SIG-M5 (cell line): Measurements from ENCODE around the gene SLC35F6.
"Not testable (repeated sequence)": the region's sequence is repeated elsewhere in the genome, so short reads cannot be mapped to it uniquely, and the experiment has no call there.

Experiments used
- DNase-seq: peaks from one replicate; lab custom pipeline; 2025; lab: John Stamatoyannopoulos, UW

The SLC35F6 gene

GRCh38 chr2:26756337-26756736 is 7.7 kb upstream of the SLC35F6 start:
- no peak for DNase-seq

GRCh38 chr2:26757873-26758789 is 6.0 kb upstream of the SLC35F6 start:
- no peak for DNase-seq

GRCh38 chr2:26758790-26759321 is 5.2 kb upstream of the SLC35F6 start:
- no peak for DNase-seq

- DNase-seq, result no peak
Observed at GRCh38 chr2:26759845-26760244, 4.2 kb upstream of the SLC35F6 start.

- DNase-seq, result not testable (repeated sequence)
Observed at GRCh38 chr2:26760991-26761390, 3.1 kb upstream of the SLC35F6 start.

- DNase-seq, result no peak
Observed at GRCh38 chr2:26763019-26763418, 1.1 kb upstream of the SLC35F6 start.

GRCh38 chr2:26764906-26765305 is 822 bp downstream of the SLC35F6 start:
- DNase-seq, result no peak

- DNase-seq, result no peak
Observed at GRCh38 chr2:26765475-26766200, 1.6 kb downstream of the SLC35F6 start.

- DNase-seq, result no peak
Observed at GRCh38 chr2:26767129-26767528, 3.0 kb downstream of the SLC35F6 start.

GRCh38 chr2:26767894-26768487 is 3.9 kb downstream of the SLC35F6 start:
- no peak for DNase-seq

- no peak for DNase-seq
Observed at GRCh38 chr2:26768759-26769088, 4.6 kb downstream of the SLC35F6 start.

GRCh38 chr2:26769089-26769761 is 5.1 kb downstream of the SLC35F6 start:
- DNase-seq, result peak; percentile 67

- no peak for DNase-seq
Observed at GRCh38 chr2:26770986-26771586, 7.0 kb downstream of the SLC35F6 start.

GRCh38 chr2:26772064-26773001 is 8.2 kb downstream of the SLC35F6 start:
- DNase-seq, result no peak

- DNase-seq, result no peak
Observed at GRCh38 chr2:26776195-26776800, 12.2 kb downstream of the SLC35F6 start.

GRCh38 chr2:26778098-26778497 is 14.0 kb downstream of the SLC35F6 start:
- DNase-seq, result no peak

- DNase-seq, result no peak
Observed at GRCh38 chr2:26778507-26778906, 14.4 kb downstream of the SLC35F6 start.

GRCh38 chr2:26780203-26780760 is 16.2 kb downstream of the SLC35F6 start:
- no peak for DNase-seq

- DNase-seq, result no peak
Observed at GRCh38 chr2:26782876-26783704, 19.0 kb downstream of the SLC35F6 start.
